Erythroblast (primary cell): ENCODE measurements around the gene PDE7B.

Experiments
- GATA1 ChIP-seq: IDR thresholded peaks from 2 replicates; pipeline ENCODE4 v1.6.1; 2011; ENCODE audit warnings: low read depth, mild to moderate bottlenecking, control low read depth, low read length, moderate library complexity
- POLR2A ChIP-seq: IDR thresholded peaks from 2 replicates; pipeline ENCODE4 v1.6.1; 2011; ENCODE audit warnings: mild to moderate bottlenecking, low read length

DNA sequence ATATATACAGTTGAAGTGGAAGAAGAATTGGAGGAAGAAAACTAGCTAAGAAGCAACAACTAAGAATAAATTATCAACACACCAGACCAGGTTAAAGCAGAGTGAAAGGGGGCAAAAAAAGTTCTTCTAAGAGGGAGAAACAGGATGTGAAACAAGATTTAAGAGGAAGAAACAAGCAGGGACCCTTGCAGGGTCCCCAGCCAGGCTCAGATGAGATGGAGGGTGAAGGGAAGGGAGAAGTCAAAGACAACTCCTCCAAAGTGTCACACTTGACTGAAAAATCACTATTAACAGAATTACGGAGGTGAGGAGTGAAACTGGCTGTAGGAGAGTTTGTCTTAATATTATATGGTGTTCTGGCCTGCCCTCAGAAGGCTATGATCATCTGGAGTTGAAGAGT is 333.2 kb downstream of the PDE7B start:
- TF ChIP-seq POLR2A: no peak
- TF ChIP-seq GATA1: no peak
